ENCODE measurements around the gene ZSWIM9. TPM values are rescaled to one million over a fixed set of nuclear protein-coding genes. Genes with fewer than 3 reads are reported as not detected.

ZSWIM9 gene
- polyA plus RNA-seq, 3 donors: 8.5 to 14.4 (median 10.0) TPM

- DNase-seq (ENCODE audit: extremely low read depth in 1 of 11, low read depth in 9 of 11, low spot score in 4 of 11): peak in 4 of 11 donors; percentile 26 to 38 (median 27)
These were observed 922 bp upstream of the ZSWIM9 start for GRCh38 chr19:48169578-48169938.

GRCh38 chr19:48170817-48171347, 402 bp downstream of the ZSWIM9 start:
- DNase-seq (ENCODE audit: extremely low read depth in 1 of 11, low read depth in 9 of 11, low spot score in 4 of 11): no peak

GRCh38 chr19:48171710-48172109, 1.2 kb downstream of the ZSWIM9 start:
- DNase-seq (ENCODE audit: extremely low read depth in 1 of 11, low read depth in 9 of 11, low spot score in 4 of 11): no peak

- no peak for DNase-seq (ENCODE audit: extremely low read depth in 1 of 11, low read depth in 9 of 11, low spot score in 4 of 11)
These were observed 4.1 kb downstream of the ZSWIM9 start for GRCh38 chr19:48174445-48175030.

GRCh38 chr19:48175578-48175977, 5.1 kb downstream of the ZSWIM9 start:
- no peak for DNase-seq (ENCODE audit: extremely low read depth in 1 of 11, low read depth in 9 of 11, low spot score in 4 of 11)

- no peak for DNase-seq (ENCODE audit: extremely low read depth in 1 of 11, low read depth in 9 of 11, low spot score in 4 of 11)
These were observed 5.7 kb downstream of the ZSWIM9 start for GRCh38 chr19:48176226-48176625.

GRCh38 chr19:48181505-48181904, 11.0 kb downstream of the ZSWIM9 start:
- no peak for DNase-seq (ENCODE audit: extremely low read depth in 1 of 11, low read depth in 9 of 11, low spot score in 4 of 11)

GRCh38 chr19:48182434-48182833, 12.0 kb downstream of the ZSWIM9 start:
- DNase-seq (ENCODE audit: extremely low read depth in 1 of 11, low read depth in 9 of 11, low spot score in 4 of 11): no peak

- DNase-seq (ENCODE audit: extremely low read depth in 1 of 11, low read depth in 9 of 11, low spot score in 4 of 11): no peak
These were observed 12.9 kb downstream of the ZSWIM9 start for GRCh38 chr19:48183356-48183755.

GRCh38 chr19:48186015-48186414, 15.5 kb downstream of the ZSWIM9 start:
- DNase-seq (ENCODE audit: extremely low read depth in 1 of 11, low read depth in 9 of 11, low spot score in 4 of 11): no peak

GRCh38 chr19:48186541-48186991, 16.1 kb downstream of the ZSWIM9 start:
- DNase-seq (ENCODE audit: extremely low read depth in 1 of 11, low read depth in 9 of 11, low spot score in 4 of 11): no peak

- peak in 3 of 11 donors; percentile 33 to 47 (median 38) for DNase-seq (ENCODE audit: extremely low read depth in 1 of 11, low read depth in 9 of 11, low spot score in 4 of 11)
These were observed 19.9 kb downstream of the ZSWIM9 start for GRCh38 chr19:48190288-48190884.

GRCh38 chr19:48190885-48191284, 20.4 kb downstream of the ZSWIM9 start:
- no peak for DNase-seq (ENCODE audit: extremely low read depth in 1 of 11, low read depth in 9 of 11, low spot score in 4 of 11)

GRCh38 chr19:48192750-48193149, 22.3 kb downstream of the ZSWIM9 start:
- no peak for DNase-seq (ENCODE audit: extremely low read depth in 1 of 11, low read depth in 9 of 11, low spot score in 4 of 11)

GRCh38 chr19:48194041-48194843, 23.8 kb downstream of the ZSWIM9 start:
- no peak for DNase-seq (ENCODE audit: extremely low read depth in 1 of 11, low read depth in 9 of 11, low spot score in 4 of 11)

- no peak for DNase-seq (ENCODE audit: extremely low read depth in 1 of 11, low read depth in 9 of 11, low spot score in 4 of 11)
These were observed 24.7 kb downstream of the ZSWIM9 start for GRCh38 chr19:48194844-48195830.

- no peak for DNase-seq (ENCODE audit: extremely low read depth in 1 of 11, low read depth in 9 of 11, low spot score in 4 of 11)
These were observed 25.9 kb downstream of the ZSWIM9 start for GRCh38 chr19:48196321-48196763.

GRCh38 chr19:48196933-48197665, 26.6 kb downstream of the ZSWIM9 start:
- no peak for DNase-seq (ENCODE audit: extremely low read depth in 1 of 11, low read depth in 9 of 11, low spot score in 4 of 11)

Measured in renal cortex interstitium (tissue), 11 donors.